Neural progenitor cell (in vitro differentiated cells): ENCODE results near the gene HES5. TPM values are rescaled to one million over a fixed set of nuclear protein-coding genes. Genes with fewer than 3 reads are reported as not detected.

Source experiments
- DNase-seq: peaks from one replicate; pipeline ENCODE4 v3.0.0-alpha.2; 2016; ENCODE audit warnings: low spot score
- H2AFZ ChIP-seq: fragments of 200-600 bp; sonication (generic); replicated peaks from 2 replicates; pipeline ENCODE4 v1.6.1; 2016; ENCODE audit warnings: antibody characterized with exemption
- H3F3A ChIP-seq: fragments of 200-600 bp; sonication (generic); 2 replicates; pipeline ENCODE4 v1.6.1; 2016; ENCODE audit warnings: antibody characterized with exemption, low read depth
- H3K27ac ChIP-seq: fragments of 200-600 bp; sonication (generic); 2 replicates; pipeline ENCODE4 v1.5.1; 2016; ENCODE audit warnings: mild to moderate bottlenecking
- H3K27me3 ChIP-seq: fragments of 200-600 bp; sonication (generic); 2 replicates; pipeline ENCODE4 v1.6.1; 2016; ENCODE audit warnings: mild to moderate bottlenecking, moderate library complexity
- H3K36me3 ChIP-seq: fragments of 200-600 bp; sonication (generic); 2 replicates; pipeline ENCODE4 v1.5.1; 2016
- H3K4me1 ChIP-seq: fragments of 200-600 bp; sonication (generic); 2 replicates; pipeline ENCODE4 v1.6.1; 2016; ENCODE audit warnings: mixed run types
- H3K4me2 ChIP-seq: fragments of 200-600 bp; sonication (generic); 2 replicates; pipeline ENCODE4 v1.6.1; 2016
- H3K4me3 ChIP-seq: fragments of 200-600 bp; sonication (generic); 2 replicates; pipeline ENCODE4 v1.5.1; 2016
- H3K79me2 ChIP-seq: fragments of 200-600 bp; sonication (generic); 2 replicates; pipeline ENCODE4 v1.6.1; 2016; ENCODE audit warnings: low read depth
- H3K9ac ChIP-seq: fragments of 200-600 bp; sonication (generic); 2 replicates; pipeline ENCODE4 v1.6.1; 2016
- H3K9me3 ChIP-seq: fragments of 200-600 bp; sonication (generic); 2 replicates; pipeline ENCODE4 v1.5.1; 2016; ENCODE audit warnings: low read depth
- H4K20me1 ChIP-seq: fragments of 200-600 bp; sonication (generic); 2 replicates; pipeline ENCODE4 v1.6.1; 2016; ENCODE audit warnings: low read depth
- H3K27ac Mint-ChIP-seq: 3 replicates; pipeline ENCODE4 v1.8.0; 2021; ENCODE audit warnings: mixed read lengths
- H3K27me3 Mint-ChIP-seq: 2 replicates; pipeline ENCODE4 v1.8.0; 2022; ENCODE audit warnings: low read depth, mild to moderate bottlenecking, inconsistent platforms, moderate library complexity, mixed read lengths; ENCODE audit not compliant: insufficient read depth
- H3K36me3 Mint-ChIP-seq: 3 replicates; pipeline ENCODE4 v1.8.0; 2021; ENCODE audit warnings: mixed read lengths
- H3K4me1 Mint-ChIP-seq: 3 replicates; pipeline ENCODE4 v1.8.0; 2021; ENCODE audit warnings: mixed read lengths
- H3K4me3 Mint-ChIP-seq: 3 replicates; pipeline ENCODE4 v1.8.0; 2021; ENCODE audit warnings: mild to moderate bottlenecking, moderate library complexity, mixed read lengths
- H3K9me3 Mint-ChIP-seq: 3 replicates; pipeline ENCODE4 v1.8.0; 2020; ENCODE audit warnings: mixed read lengths
- CTCF ChIP-seq: fragments of 200-600 bp; sonication (generic); IDR thresholded peaks from 2 replicates; pipeline ENCODE4 v1.5.1; 2017; ENCODE audit warnings: antibody characterized with exemption, mild to moderate bottlenecking
- EZH2 ChIP-seq: fragments of 200-600 bp; sonication (generic); IDR thresholded peaks from 2 replicates; pipeline ENCODE4 v1.6.1; 2017; ENCODE audit warnings: antibody characterized with exemption, mild to moderate bottlenecking, moderate library complexity
- EZH2phosphoT487 ChIP-seq: fragments of 200-600 bp; sonication (generic); IDR thresholded peaks from 2 replicates; pipeline ENCODE4 v1.6.1; 2017; ENCODE audit warnings: antibody characterized with exemption
- total RNA-seq: library from RNA; depleted of rRNA; stranded (reverse); fragments of >200 nt; gene quantifications from 2 replicates; pipeline ENCODE4 v1.2.3, GENCODE V29; 2015; ENCODE audit warnings: low replicate concordance

HES5 gene
- total RNA-seq, 1 donor from 2014 or later: 6.4 TPM

GRCh38 chr1:2556277-2556677 lies 26.2 kb upstream of the HES5 start, which contains the start of gene TNFRSF14:
TSS of gene TNFRSF14 (plus strand) at chr1:2556371. CDS start at chr1:2556665, 294 bp downstream.
- TF ChIP-seq CTCF: no peak
- no peak for TF ChIP-seq EZH2phosphoT487
- no peak for TF ChIP-seq EZH2
- no peaks in the 10 kb centered on the region for H3K27me3 ChIP-seq
- H3K27ac Mint-ChIP-seq: peak within 1 kb of the TSS; percentile 89
- no peaks in the 10 kb centered on the region for H3K36me3 ChIP-seq
- H3K27me3 Mint-ChIP-seq: no peaks in the 10 kb centered on the region
- no peaks in the 10 kb centered on the region for H3K36me3 Mint-ChIP-seq
- H3K4me1 ChIP-seq: peaks cover 13% of the 10 kb centered on the region
- no peaks in the 10 kb centered on the region for H4K20me1 ChIP-seq
- no peak within 1 kb of the TSS for H3K27ac ChIP-seq
- no peak within 1 kb of the TSS for H3K9ac ChIP-seq
- H2AFZ ChIP-seq: no peak within 1 kb of the TSS
- H3F3A ChIP-seq: peaks cover 10% of the 10 kb centered on the region
- H3K9me3 ChIP-seq: no peaks in the 10 kb centered on the region
- no peaks in the 10 kb centered on the region for H3K79me2 ChIP-seq
- peaks cover 18% of the 10 kb centered on the region for H3K4me1 Mint-ChIP-seq
- peak; percentile 47 for DNase-seq
- peak within 1 kb of the TSS; percentile 19 for H3K4me2 ChIP-seq
- H3K4me3 ChIP-seq: no peak within 1 kb of the TSS
- peak within 1 kb of the TSS; percentile 39 for H3K4me3 Mint-ChIP-seq
- no peaks in the 10 kb centered on the region for H3K9me3 Mint-ChIP-seq

GRCh38 chr1:2555634-2556276 lies 25.7 kb upstream of the HES5 start:
- Histone ChIP-seq H2AFZ (no peak overlapping the region), H3K9me3 (no peaks in the 10 kb centered on the region), H3K9ac (no peak overlapping the region), H4K20me1 (no peaks in the 10 kb centered on the region), H3K4me3 (no peak overlapping the region), H3F3A (peaks cover 10% of the 10 kb centered on the region), H3K27ac (no peak overlapping the region), H3K36me3 (no peaks in the 10 kb centered on the region), H3K27me3 (no peaks in the 10 kb centered on the region), H3K79me2 (no peaks in the 10 kb centered on the region), H3K4me1 (peaks cover 13% of the 10 kb centered on the region), H3K4me2 (peak overlapping the region; percentile 19)
- TF ChIP-seq EZH2phosphoT487 (no peak), CTCF (no peak), EZH2 (no peak)
- DNase-seq: no peak
- H3K27ac Mint-ChIP-seq: no peak overlapping the region
- no peak overlapping the region for H3K4me3 Mint-ChIP-seq
- no peaks in the 10 kb centered on the region for H3K9me3 Mint-ChIP-seq
- no peaks in the 10 kb centered on the region for H3K27me3 Mint-ChIP-seq
- H3K36me3 Mint-ChIP-seq: no peaks in the 10 kb centered on the region
- peaks cover 23% of the 10 kb centered on the region for H3K4me1 Mint-ChIP-seq

DNA sequence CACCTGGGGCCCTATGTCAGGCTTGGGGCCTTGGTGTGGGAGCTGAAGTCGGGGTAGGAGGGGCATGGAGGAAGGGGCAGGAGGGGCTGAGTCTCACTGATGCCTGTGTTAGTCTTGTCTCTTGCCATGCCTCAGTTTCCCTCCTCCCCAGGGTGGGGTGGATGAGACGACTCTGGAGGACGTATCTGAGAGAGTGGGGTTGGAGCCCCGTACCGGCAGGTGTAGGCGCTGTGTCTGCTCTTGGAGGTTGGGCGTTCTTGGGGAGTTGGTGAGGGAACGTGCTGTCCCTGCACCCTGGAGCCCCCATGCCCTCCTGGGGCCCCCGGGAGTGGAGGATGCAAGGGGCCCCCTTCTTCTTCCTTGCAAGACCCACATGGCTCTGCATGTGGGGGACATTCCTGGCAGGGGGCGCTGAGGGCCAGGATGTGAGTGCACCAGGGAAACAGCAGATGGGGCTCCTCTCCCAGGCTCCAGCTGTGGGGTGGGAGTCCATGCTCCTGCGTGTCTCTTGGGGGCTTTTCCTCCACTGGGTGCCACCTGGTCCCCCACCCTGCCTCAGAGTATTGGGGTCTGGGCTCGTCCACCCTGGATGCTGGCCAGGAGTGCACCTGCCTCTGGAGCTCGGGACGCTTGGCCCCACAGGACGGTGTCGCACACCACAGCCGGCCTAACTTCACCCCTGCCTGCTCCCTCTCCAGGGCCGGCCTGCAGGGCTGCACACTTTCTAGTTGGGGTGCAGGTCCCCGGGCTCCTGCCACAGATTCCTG lies 24.7 kb upstream of the HES5 start:
- Mint-ChIP-seq H3K27me3 (no peaks in the 10 kb centered on the region), H3K4me1 (peaks cover 30% of the 10 kb centered on the region), H3K9me3 (no peaks in the 10 kb centered on the region), H3K27ac (peak overlapping the region; percentile 29), H3K36me3 (no peaks in the 10 kb centered on the region), H3K4me3 (peak overlapping the region; percentile 60)
- no peak overlapping the region for H3K4me2 ChIP-seq
- no peaks in the 10 kb centered on the region for H3K36me3 ChIP-seq
- TF ChIP-seq EZH2phosphoT487: no peak
- TF ChIP-seq EZH2: no peak
- TF ChIP-seq CTCF: peak; percentile 56
- H3K4me3 ChIP-seq: no peak overlapping the region
- H3K4me1 ChIP-seq: peaks cover 13% of the 10 kb centered on the region
- no peak overlapping the region for H2AFZ ChIP-seq
- H3K27me3 ChIP-seq: no peaks in the 10 kb centered on the region
- H3K9me3 ChIP-seq: no peaks in the 10 kb centered on the region
- DNase-seq: peak; percentile 64
- no peaks in the 10 kb centered on the region for H3K79me2 ChIP-seq
- H3K27ac ChIP-seq: no peak overlapping the region
- no peak overlapping the region for H3K9ac ChIP-seq
- H4K20me1 ChIP-seq: no peaks in the 10 kb centered on the region
- peaks cover 10% of the 10 kb centered on the region for H3F3A ChIP-seq
